NCI-H187 (cell line): ENCODE measurements around the gene COL12A1.

Experiments
- DNase-seq, 2 experiments: peaks; one replicate each; lab custom pipeline; 2025; lab: John Stamatoyannopoulos, UW

The COL12A1 gene

DNA sequence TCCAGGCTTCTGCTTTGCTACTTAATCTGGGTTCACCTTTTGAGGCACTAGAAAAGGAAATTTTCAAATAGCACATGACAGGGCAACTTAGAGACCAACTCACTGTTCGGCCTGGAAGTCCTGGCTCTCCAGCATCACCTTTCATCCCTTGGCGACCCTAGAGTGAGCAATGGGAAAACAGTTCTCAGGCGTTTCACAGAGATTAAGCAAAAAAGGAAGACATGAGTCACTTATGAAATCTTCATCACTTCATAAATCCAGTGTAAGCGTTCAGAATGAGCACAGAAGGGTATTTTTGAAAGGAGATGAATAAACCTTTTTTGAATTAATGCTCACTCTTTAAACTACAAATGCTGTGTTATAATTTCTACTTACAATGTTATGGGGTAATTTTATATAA lies 104.0 kb downstream of the COL12A1 start:
- no peak for DNase-seq

DNA sequence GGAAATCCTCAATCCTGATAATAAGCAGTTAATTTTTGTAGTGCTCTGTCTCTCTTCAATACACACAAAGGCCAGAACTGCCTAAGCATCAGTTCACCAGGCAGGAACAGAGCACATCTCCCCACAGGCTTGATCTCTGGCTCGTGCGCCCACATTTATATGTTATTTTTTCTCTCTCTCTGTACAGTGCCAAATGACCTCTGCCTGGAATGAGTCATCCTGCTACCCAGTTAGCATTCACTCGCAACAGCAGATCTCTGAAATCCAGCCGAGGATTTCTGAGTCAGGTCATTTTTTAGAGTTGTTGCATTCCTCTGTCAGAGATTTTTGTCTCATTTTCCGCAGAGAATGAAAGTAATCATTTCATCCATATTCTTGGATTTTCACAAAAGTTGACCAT lies 107.1 kb downstream of the COL12A1 start:
- no peak for DNase-seq

DNA sequence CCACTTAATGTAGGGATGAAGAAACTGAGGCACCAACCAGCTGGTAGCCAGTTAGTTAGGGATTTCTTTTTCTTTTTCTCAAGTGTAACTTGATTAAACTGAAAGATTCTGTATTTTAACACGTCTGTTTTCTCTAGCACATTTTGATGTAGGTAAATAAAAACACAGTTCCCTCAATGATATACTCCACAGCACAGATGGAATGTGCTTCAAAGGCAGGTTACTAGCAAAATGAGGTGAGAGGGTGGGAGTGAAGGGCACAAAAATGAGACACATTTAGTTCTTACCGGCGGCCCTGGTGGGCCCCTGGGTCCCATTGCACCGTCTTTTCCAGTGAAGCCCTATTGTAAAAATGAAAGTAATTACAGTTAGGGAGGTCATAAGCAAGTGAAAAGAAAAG lies 108.9 kb downstream of the COL12A1 start:
- no peak for DNase-seq

DNA sequence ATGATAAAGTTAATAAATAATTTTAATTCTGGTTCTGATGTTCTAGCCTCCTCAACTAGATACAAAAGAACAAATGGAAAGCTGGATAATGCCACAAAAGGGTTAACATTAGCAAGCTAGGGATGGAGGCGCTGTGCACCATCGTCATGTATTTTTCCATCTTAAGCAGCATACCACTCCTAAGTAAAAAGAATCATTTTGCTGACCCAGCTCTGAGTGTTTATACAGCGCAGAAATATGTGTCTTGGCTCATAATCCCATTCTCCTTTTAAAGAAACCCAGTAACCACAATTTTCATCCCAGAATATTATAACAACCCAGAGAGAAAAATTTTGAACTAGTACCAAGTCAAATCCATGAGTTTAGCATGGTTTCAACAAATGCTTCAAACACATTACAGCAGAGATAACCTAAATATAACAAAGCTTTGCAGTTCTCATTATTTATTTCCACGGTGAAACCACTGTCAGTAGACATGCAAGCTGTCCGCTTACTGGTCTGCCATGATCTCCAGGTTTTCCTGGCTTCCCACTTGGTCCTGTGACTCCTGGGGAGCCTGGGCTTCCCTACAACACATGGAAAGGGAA lies 111.1 kb downstream of the COL12A1 start:
- DNase-seq: no peak

DNA sequence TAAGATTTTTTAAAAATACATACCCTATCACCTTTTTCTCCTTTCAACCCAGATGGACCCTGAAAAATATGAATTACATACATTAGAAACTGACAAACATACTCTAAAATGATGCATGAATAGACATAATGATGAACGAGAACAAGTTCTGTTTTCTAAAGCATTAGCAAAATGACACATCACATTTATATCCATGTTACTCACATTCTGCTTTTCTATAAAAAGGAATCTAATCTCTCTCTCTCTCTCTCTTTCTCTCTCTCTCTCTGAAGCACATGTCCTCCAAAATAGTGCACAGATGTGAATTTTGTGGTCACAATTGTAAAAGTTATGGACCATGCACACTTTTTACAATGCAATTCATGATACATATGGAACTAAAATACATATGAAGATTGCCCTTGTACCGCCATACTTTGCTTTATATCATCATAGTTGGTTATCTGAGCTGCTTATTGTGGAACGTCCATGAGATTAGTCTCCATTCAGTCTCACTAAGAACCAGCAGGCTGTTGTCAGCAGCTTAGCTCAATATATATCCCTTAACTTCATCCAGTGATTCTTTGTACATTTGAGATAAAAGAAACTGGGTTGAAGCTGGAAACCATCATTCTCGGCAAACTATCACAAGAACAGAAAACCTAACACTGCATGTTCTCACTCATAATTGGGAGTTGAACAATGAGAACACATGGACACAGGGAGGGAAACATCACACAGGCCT lies 114.2 kb downstream of the COL12A1 start:
- DNase-seq: no peak

DNA sequence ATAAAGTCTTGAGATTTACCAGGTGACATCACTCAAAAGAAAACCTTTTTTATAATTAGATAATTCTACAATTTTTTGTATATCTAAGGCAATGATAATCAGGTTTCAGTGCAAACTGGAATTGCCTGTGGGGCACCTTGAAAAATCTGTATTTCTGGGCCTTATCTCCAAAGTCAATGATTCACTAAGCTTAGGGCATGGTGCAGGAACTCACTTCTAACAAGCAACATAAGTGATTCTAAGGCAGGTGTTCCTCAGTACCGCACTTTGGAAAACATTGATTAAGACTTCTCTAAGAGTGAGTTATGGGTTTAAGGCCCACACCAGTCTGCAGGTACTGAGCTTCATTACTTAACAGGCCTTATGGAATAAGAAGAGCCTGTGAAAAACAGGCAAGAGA lies 115.3 kb downstream of the COL12A1 start:
- DNase-seq: no peak

DNA sequence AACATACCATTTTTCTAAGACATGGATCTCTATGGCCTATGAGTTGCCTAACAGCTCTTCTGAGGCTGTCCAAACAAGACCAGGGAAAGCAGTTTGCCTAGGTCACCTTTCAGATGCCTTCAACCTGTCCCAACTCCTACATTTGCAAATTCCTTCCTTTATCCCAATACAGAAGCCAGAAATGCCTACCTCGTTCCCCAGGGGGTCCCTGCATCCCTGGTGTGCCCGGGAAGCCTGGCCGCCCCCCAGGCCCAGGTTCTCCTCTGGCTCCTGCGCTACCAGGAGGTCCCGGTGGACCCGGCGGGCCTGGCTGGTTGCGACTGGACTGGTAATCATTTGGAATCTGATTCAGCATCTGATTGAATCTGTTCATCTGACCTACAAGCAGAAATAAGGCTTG lies 115.9 kb downstream of the COL12A1 start:
- no peak for DNase-seq

DNA sequence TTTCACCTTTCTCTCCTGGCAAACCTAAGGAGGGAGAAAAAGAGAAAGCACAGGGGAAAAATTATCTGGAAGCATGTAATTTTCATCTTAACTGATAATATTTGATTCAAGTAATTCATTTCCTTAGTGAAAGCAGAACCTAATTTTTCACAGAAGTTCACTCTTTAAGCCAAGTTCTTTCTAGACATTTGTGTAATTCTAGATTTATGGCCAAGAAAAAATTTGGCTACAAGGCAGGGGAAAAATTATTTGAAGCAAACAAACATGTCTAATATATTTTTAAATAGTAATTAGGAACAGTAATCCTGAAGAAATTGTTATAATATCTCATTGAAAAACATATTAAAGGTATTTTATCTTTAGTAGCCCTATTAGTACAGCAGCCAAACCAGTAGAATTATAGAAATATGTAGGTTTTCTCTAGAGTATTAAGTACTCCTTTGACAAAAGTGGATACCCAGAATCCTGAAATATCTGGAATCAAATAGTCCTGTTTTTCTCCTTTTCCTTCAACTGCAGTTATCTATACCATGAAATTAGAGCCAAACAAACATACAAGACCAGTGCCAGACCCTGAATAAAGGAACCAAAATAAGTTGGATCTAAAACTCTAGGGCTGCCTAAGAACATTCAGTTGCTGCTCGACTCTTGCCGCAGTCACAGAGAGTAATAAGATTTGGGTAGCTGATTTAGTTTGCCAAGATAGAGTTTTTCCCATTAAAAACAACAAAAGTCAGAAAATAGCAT lies 116.5 kb downstream of the COL12A1 start:
- no peak for DNase-seq

DNA sequence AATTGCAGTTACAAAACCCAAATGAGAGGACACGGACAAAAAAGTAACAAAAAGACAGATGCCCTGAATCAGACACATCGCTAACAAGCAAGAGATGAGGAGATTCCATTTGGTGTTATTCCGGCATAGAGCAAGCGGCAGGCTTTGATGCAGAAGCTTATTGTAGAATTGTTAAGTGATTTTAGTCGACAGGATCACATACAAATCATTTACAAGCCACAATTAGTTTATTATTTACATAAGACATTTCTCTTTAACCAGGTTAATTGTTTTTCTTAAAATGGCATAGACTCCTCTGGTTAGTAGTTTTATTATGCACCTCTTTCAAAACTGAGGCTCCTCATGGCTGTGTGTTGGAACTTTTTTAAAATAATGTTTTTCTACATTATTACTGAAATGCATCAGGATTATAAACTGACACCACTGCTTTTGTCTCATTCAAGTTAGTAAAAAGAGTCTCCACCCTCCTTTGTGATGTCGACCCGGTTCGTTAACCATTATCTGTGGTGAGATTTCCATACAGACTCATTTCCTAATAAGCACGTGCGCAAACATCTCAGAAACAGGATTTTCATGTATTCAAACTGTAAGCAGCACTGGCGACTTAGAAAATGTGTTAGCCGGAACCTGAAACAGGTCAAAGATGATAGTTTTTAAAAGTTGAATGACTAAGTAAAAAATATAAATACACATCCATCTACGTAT lies 119.8 kb downstream of the COL12A1 start:
- no peak for DNase-seq

DNA sequence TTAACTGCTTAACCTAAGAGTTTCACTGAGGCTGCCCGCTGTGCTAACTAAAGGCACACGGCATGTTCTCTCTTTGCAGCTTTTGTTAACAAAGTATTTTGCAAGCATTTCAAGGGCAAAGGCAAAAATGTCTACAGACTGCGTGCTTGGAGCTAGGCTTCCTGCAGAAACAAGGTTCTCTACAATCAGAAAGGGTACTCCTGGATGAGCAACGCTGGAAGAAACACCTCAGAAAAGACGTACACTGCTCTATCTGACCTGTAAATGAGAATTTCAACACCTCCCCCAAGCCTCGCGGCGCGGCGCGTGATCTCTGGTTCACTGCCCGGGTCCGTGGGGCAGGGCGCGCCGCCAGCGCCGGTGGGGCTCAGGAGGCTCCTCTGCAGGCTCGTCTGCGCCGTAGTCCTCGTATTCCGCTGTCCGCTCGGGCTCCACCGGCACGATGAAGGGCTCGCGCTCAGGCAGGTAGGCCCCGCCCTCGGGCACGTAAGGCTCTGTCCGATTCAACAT lies 120.9 kb downstream of the COL12A1 start:
- no peak for DNase-seq

DNA sequence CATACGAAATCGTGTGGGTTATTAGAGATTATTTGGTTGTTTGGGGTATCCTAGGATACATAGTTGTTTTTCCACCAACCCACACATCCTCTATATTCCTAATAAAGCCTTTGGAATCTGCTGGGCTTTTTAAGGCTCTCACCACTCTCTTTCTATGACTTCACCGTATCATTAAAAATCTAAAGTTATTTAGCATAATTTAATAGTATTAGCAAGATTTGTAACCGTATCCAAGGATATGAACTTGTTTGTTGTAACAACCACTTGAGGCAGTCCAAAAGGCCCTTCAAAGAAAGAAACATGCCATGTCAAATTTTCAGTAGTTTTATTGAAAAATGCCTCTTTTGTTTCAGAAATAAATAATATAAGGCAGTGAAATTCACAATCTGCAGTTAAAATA lies 121.8 kb downstream of the COL12A1 start:
- no peak for DNase-seq

DNA sequence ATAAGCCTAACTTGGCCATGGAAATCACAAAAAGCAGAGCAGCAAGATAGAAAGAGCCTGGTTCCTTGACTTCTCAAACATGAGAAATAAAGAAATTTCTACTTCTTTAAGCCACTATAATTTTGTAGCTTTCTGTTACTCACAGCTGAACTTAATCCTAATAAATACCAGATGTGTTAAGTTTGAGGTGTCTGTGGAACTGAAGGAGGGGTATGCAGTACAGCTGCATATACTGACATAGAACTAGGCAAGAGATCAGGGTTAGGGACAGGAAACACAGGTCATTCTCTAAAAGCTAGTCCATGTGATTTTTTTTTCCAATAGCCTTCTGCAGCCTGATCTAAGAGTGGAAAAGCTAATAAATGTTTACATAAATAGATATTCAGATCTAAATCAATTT lies 123.9 kb downstream of the COL12A1 start:
- no peak for DNase-seq

DNA sequence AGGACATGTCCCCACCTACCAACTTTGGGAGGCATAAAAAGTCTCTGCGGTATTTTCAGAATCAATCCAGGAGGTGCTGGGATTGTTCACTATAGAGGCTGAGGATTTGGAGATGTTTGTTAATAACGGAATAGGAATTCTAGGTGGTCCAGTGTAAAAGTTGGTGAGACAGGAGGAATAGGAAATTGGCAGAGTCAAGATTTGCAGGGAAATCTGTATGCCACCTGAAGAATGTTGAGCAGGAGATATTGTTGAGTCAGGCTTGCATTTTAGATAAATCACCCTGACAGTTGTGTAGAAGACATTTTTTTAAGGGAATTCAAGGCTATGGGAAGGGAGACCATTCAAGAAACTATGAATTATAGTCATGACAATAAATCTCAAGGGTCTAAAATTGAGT lies 124.8 kb downstream of the COL12A1 start:
- no peak for DNase-seq

DNA sequence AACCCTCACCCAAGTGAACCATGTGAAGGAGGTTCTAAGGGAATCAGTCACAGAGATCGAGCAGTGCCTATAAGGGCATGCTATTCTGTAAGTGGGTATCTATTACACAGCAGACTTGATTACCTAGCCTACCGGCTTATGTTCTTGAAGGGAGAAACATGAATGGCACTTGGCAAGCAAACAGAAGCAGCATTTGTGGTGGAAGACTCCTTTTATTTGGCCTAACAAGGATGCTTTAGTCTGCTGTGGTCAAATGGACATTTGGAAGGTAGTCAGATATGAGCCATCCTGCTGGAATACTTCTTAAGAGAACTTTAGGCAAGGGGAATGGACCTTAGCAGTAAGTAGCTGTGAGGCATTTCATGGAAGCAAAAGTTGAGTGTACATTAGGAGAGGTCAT lies 126.3 kb downstream of the COL12A1 start:
- DNase-seq: no peak

DNA sequence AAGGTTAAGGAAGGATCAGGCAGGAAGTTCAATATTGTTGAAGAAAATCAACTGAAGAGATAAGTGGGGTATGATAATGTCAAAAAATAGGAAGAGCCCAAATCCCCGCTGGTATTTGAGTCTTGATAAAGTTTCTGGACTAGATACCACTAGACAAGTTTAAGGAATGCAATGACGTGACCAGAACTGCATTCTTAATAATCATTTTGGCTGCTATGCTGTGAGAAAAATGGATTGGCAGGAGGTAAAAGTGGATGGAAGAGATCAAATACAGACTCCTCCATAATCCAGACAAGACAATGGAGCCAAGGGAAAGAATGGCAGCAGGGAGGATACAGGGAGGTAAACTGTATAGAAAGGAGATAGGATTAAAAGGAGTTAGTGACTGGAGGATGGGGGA lies 128.2 kb downstream of the COL12A1 start:
- no peak for DNase-seq

DNA sequence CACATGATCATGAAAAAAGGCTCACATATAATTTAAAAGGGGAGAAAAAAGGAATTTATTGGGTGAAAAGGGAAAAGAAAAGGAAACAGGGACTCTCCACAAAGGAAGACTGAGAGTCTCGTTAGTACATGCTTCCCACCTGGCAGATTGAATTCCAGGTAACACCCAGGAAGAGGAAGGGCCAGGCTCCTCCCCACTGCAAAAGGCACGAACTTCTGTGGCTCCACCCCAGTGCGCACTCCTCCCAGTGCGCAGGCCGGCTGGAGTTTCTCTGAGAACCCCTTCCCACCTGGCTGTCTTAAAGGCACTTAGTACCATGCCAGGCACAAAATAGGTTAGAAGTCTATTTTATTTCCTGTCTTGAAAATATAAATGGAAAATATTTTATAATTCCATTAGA lies 129.8 kb downstream of the COL12A1 start:
- no peak for DNase-seq

DNA sequence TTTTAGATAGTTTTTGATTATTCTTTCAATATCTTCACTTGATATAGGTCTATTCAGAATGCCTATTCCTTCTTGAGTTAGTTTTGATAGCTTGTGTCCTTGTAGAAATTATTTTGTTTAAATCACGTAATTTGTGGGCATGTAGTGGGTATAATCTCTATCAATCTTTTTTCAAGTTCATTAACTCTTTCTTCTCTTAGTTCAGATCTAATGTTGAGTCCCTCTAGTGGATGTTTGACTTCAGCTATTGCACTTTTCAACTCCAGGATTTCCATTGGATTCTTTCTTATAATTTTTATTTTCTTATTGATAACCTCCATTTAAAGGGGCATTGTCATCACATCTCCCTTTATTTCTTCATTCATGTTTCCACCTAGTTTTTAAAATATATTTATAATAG lies 135.6 kb downstream of the COL12A1 start:
- no peak for DNase-seq

DNA sequence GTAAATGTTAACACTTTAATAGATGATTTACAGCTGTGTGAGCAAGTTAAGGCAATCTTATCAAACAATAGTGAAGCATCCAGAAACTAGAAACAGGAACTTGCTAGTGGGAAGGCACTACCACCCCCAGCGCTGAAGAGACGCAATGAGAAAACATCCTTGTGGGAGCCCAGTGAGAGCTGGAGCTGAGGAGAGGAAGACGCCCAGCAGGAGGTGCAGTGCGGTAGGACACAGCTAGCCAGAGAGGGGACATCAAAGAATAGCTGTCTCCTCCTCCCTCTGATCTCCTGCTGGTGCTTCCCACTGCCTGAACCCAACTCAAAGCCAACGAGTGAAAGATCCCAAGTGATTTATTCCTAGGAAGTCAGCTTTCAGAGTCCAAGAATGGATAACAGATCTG lies 140.3 kb downstream of the COL12A1 start:
- no peak for DNase-seq

DNA sequence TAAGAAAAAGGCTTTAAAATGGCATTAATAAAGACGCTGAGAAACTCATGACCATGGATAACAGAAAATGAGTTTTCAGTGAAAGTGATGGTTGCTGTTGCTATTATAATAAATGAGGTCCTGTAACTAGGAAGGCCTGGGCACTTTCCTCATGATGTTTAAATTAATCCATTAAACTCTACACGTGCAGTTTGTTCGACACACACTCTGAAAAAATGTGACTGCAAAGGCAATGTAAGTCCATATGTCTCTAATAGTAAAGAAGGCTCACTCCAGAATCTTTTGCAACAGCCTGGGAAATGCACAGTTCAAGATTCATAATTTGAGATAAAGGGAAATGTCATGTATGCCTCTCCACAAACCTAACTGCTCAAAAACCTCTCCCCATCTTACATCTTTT lies 153.4 kb downstream of the COL12A1 start:
- no peak for DNase-seq

DNA sequence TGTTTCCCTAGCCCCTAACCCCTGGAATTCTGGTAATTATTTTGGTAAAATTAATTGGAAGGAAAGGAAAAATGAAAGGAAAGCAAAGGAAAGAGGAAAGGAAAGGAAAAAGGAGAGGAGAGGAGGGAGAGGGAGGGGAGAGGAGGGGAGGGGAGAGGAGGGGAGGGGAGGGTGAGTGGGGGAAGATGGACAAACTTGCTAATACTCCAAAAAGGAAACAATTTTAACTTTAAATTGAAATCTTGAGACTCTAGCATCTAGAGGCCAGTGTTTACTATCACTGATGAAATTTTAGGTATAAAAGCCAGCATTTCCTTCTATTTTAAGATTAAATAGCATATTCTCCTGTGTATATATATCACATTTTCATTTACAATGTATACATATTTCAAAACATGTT lies 156.5 kb downstream of the COL12A1 start:
- DNase-seq: no peak

DNA sequence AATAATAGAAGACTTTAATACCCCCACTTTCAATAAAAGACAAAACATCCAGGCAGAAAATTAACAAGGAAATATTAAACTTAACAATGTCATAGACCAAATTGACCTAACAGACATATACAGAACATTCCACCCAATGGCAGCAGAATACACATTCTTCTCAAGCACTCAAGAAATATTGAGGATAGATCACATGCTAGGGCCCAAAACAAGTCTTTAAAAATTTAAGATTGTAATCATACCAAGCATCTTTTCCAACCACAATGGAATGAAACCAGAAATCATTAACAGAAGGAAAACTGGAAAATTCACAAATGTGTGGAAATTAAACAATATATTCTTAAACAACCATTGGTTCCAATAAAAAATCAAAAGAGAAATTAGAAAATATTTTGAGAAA lies 161.0 kb downstream of the COL12A1 start:
- DNase-seq: no peak

DNA sequence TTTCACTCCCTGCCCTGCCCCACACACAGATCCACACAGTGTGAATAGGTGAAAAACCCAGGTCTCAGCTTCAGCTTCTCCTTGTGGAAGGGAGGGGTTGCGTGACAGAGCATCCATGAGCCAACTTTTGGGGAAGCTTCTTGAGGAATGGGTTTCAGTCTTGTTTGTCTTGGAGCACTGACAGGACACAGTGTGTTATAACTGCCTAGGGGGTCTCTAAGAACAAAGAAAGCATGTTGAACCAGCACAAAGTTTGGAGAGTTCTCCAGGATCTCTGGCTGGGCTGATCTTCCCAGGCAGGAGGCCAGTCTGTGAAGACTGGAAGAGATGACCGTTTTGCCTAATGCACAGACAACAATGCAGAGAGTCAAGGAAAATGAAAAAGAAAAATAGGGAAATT lies 164.5 kb downstream of the COL12A1 start:
- no peak for DNase-seq
